Spleen (tissue), 13 donors: ENCODE data around the gene RBM15B. TPM values are rescaled to one million over a fixed set of nuclear protein-coding genes. Genes with fewer than 3 reads are reported as not detected.

Experiments used
- DNase-seq: peaks from one replicate; pipeline ENCODE4 v3.0.0-alpha.2; 2020
- H3K27ac ChIP-seq, 8 donors: fragments of 200-600 bp; sonication (generic) in 7 of 8; 1 replicate in 4 of 8; 2 replicates in 4 of 8; pipeline versions ENCODE4 v1.5.0 to v1.8.0; 2016 to 2021; ENCODE audit warnings: inconsistent platforms in 4 of 8, mild to moderate bottlenecking in 4 of 8, moderate library complexity in 1 of 8
- H3K27me3 ChIP-seq, 7 donors: fragments of 200-600 bp; sonication (generic) in 6 of 7; replicated peaks in 1 of 7; 1 replicate in 4 of 7; 2 replicates in 3 of 7; pipeline versions ENCODE4 v1.5.0 to v1.8.0; 2016 to 2021; ENCODE audit warnings: inconsistent platforms in 3 of 7, mild to moderate bottlenecking in 1 of 7
- H3K36me3 ChIP-seq, 6 donors: fragments of 200-600 bp; sonication (generic) in 5 of 6; 1 replicate in 4 of 6; 2 replicates in 2 of 6; pipeline versions ENCODE4 v1.5.0 to v1.8.0; 2016 to 2021; ENCODE audit warnings: inconsistent platforms in 2 of 6
- H3K4me1 ChIP-seq, 6 donors: fragments of 200-600 bp; sonication (generic) in 5 of 6; 1 replicate in 3 of 6; 2 replicates in 3 of 6; pipeline versions ENCODE4 v1.5.0 to v1.8.0; 2016 to 2021; ENCODE audit warnings: inconsistent platforms in 3 of 6
- H3K4me3 ChIP-seq, 8 donors: fragments of 200-600 bp; sonication (generic) in 7 of 8; 1 replicate in 4 of 8; 2 replicates in 4 of 8; pipeline versions ENCODE4 v1.5.0 to v1.8.0; 2016 to 2021; ENCODE audit warnings: inconsistent platforms in 4 of 8, mild to moderate bottlenecking in 4 of 8, moderate library complexity in 2 of 8
- H3K9me3 ChIP-seq, 8 donors: fragments of 200-600 bp; sonication (generic) in 7 of 8; 1 replicate in 4 of 8; 2 replicates in 4 of 8; pipeline versions ENCODE4 v1.5.0 to v1.8.0; 2016 to 2021; ENCODE audit warnings: inconsistent platforms in 4 of 8
- CTCF ChIP-seq, 11 experiments: fragments of 200-600 bp in 7 of 11; fragments of 450-650 bp in 4 of 11; sonication (generic) in 4 of 11; IDR thresholded peaks in 8 of 11; conservative IDR thresholded peaks in 3 of 11; 1 replicate in 7 of 11; 2 replicates in 4 of 11; pipeline versions ENCODE4 v1.4.0 to v1.8.0; 2016 to 2021; ENCODE audit warnings: antibody characterized with exemption in 11 of 11, inconsistent platforms in 4 of 11, mild to moderate bottlenecking in 1 of 11
- POLR2A ChIP-seq, 3 donors: fragments of 450-650 bp; IDR thresholded peaks; one replicate each; pipeline ENCODE4 v1.5.1; 2017; ENCODE audit warnings: antibody characterized with exemption in 3 of 3, mild to moderate bottlenecking in 1 of 3
- POLR2AphosphoS5 ChIP-seq, 3 donors: sonication (generic); formaldehyde crosslinking; IDR thresholded peaks; one replicate each; pipeline ENCODE4 v1.5.1; 2017; ENCODE audit warnings: antibody characterized with exemption in 3 of 3
- WGBS, 5 donors: extraction: QIAGEN DNeasy Blood & Tissue Kit in 3 of 5; methylation state at CpG; one replicate each; pipeline versions ENCODE4 v1.1.5 to v1.1.7; 2013 to 2018; 5-methylcytosine and 5-hydroxymethylcytosine counted together
- intact Hi-C: fragments of 100-400 bp; cut with DNase I; formaldehyde crosslinking; loops from one replicate; pipeline ENCODE4 v1.15.0; 2023; ENCODE audit warnings: low total_unique reads
- long read RNA-seq, 2 donors: transcript quantifications; one replicate each; lab custom pipeline, GENCODE V29; 2026
- polyA plus RNA-seq, 3 donors: library from polyadenylated mRNA; stranded (reverse); fragments of 200-250 nt; gene quantifications; one replicate each; pipeline ENCODE4 v1.2.1, GENCODE V29; 2013
- total RNA-seq, 7 donors: library from RNA; depleted of rRNA in 3 of 7; stranded (reverse); fragments of >200 nt in 3 of 7; fragmentation: NEBNext Ultra II Directional in 4 of 7; extraction: Animal tissue kit (Norgen Biotek cat#: 25700) in 4 of 7; gene quantifications; one replicate each; pipeline versions ENCODE4 v1.1.0 to v1.2.1, GENCODE V29; 2016 to 2021
- donor health status: healthy with polysubstance abuse.
- donor health status: DM: no; HTN: no; CAD: no; lungs with moderate emphysema.
- donor health status: DM: no; HTN: no; CAD: no.
- donor health status: Bipolar disorder and iron deficiency.
- donor health status: healthy.
- donor health status: DM: no; HTN: no; CAD: no.
- donor health status: DM: yes; HTN: yes; CAD: no.

RBM15B gene
- total RNA-seq (10 to 100 TPM; 19.7 to 34.6 (median 29.0) TPM), polyA plus RNA-seq (10 to 100 TPM in 1 of 3 donors, 1 to 10 TPM in 2; 6.4 to 10.7 (median 7.4) TPM)
- long read RNA-seq, donor 1, full-length matches to known transcripts = 44 of 44 reads
- long read RNA-seq, donor 1, partial matches to known transcripts = 0 of 44 reads
- long read RNA-seq, donor 1, other reads (novel, unspliced or antisense) = 0 of 44 reads
- long read RNA-seq, donor 2, full-length matches to known transcripts = 55 of 55 reads
- long read RNA-seq, donor 2, partial matches to known transcripts = 0 of 55 reads
- long read RNA-seq, donor 2, other reads (novel, unspliced or antisense) = 0 of 55 reads

- intact Hi-C loops = no loop called here
These were observed at the start of gene RBM15B for GRCh38 chr3:51391075-51391565. Gene RBM15B, plus strand, starts transcription at chr3:51391285. Its CDS starts 115 bp downstream, at chr3:51391400.

GRCh38 chr3:51343918-51344687 lies 47.0 kb upstream of the RBM15B start:
- Histone ChIP-seq H3K4me1 (no peaks in the 10 kb centered on the region), H3K27me3 (peaks cover 0 to 2% (median 0%) of the 10 kb centered on the region in 7 donors), H3K36me3 (no peaks in the 10 kb centered on the region), H3K4me3 (no peak overlapping the region), H3K9me3 (peaks cover 0 to 4% (median 0%) of the 10 kb centered on the region in 8 donors), H3K27ac (no peak overlapping the region)
- TF ChIP-seq CTCF (IDR thresholded peaks at IDR 0.05 in 8 of 11, conservative IDR thresholded peaks at IDR 0.05 in 3 of 11) (no peak), POLR2AphosphoS5 (IDR thresholded peaks at IDR 0.05) (no peak), POLR2A (IDR thresholded peaks at IDR 0.05) (no peak)
- intact Hi-C loops = no loop called here
- 81 to 95% (median 84%) methylated on average over 7 of the region's 7 CpGs for WGBS, 5 donors
- no peak for DNase-seq

More at GRCh38 chr3:51391075-51391565, at the start of gene RBM15B:
- no peaks in the 10 kb centered on the region for H3K27me3 ChIP-seq
- WGBS, 5 donors = 0% methylated on average over 30 to 83 of the region's 83 CpGs
- H3K4me1 ChIP-seq = peaks cover 37 to 94% (median 88%) of the 10 kb centered on the region in 6 donors
- H3K4me3 ChIP-seq = peak within 1 kb of the TSS; percentile 59 to 90 (median 66)
- peaks cover 0 to 83% (median 48%) of the 10 kb centered on the region in 6 donors for H3K36me3 ChIP-seq
- peak within 1 kb of the TSS; percentile 78 to 94 (median 91) for H3K27ac ChIP-seq
- DNase-seq = peak; percentile 100
- H3K9me3 ChIP-seq = no peaks in the 10 kb centered on the region
- peak in 2 of 3 donors; percentile 49 to 74 for TF ChIP-seq POLR2A (IDR thresholded peaks at IDR 0.05)
- peak; percentile 87 to 95 (median 91) for TF ChIP-seq POLR2AphosphoS5 (IDR thresholded peaks at IDR 0.05)
- peak in 9 of 11 experiments; percentile 48 to 96 (median 91) for TF ChIP-seq CTCF (IDR thresholded peaks at IDR 0.05 in 8 of 11, conservative IDR thresholded peaks at IDR 0.05 in 3 of 11)

GRCh38 chr3:51350751-51351150 lies 40.3 kb upstream of the RBM15B start:
- 86 to 96% (median 90%) methylated on average over 1 of the region's 1 CpG for WGBS, 5 donors
- Histone ChIP-seq H3K4me1 (no peaks in the 10 kb centered on the region), H3K27ac (no peak overlapping the region), H3K27me3 (peaks cover 0 to 5% (median 0%) of the 10 kb centered on the region in 7 donors), H3K9me3 (peaks cover 0 to 4% (median 0%) of the 10 kb centered on the region in 8 donors), H3K36me3 (no peaks in the 10 kb centered on the region), H3K4me3 (no peak overlapping the region)
- TF ChIP-seq POLR2AphosphoS5 (IDR thresholded peaks at IDR 0.05) (no peak), CTCF (IDR thresholded peaks at IDR 0.05 in 8 of 11, conservative IDR thresholded peaks at IDR 0.05 in 3 of 11) (no peak), POLR2A (IDR thresholded peaks at IDR 0.05) (no peak)
- intact Hi-C loops = no loop called here
- DNase-seq = no peak
